ENCODE data around the gene NUP98. TPM values are rescaled to one million over a fixed set of nuclear protein-coding genes. Genes with fewer than 3 reads are reported as not detected.

Gene NUP98
- total and polyA plus RNA-seq, 2 donors (not counting 3 experiments of a cell fraction or from before 2014, with no cell fraction given): 92.7 to 169 TPM

DNA sequence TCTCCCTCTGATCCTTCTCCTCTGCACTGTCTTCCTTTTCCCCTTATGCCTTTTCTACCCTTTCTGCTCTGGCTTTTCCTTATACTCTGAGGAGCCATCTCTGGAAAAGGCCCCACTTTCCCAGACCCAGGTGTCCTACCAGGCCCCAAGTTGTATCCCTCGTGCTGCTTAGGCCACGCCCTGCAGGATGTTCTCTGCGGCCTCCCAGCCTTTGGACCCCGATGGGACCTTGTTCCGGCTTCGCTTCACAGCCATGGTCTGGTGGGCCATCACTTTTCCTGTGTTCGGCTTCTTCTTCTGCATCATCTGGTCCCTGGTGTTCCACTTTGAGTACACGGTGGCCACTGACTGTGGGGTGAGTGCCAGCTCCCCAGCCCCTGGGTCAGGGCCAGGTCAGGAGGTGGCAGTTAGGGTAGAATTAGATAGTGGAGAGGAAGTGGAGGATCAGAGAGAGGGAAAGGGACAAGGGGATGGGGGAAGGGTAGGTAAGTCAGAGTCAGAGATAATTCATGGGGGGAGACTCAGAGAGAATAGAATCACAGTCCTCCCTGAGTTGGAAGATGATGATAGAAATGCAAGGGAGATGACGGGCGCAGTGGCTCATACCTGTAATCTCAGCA, 19.9 kb upstream of the NUP98 start:
- no peaks in the 10 kb centered on the region for H3K79me2 ChIP-seq (ENCODE audit: control insufficient read depth, insufficient read depth, low read length)
- H3K4me3 ChIP-seq (replicated peaks in 1 of 3; ENCODE audit: insufficient read depth in 1 of 3, low read depth in 1 of 3, low read length in 3 of 3): no peak overlapping the region
- no peak overlapping the region for H2AFZ ChIP-seq (ENCODE audit: low read depth, low read length)
- FAIRE-seq: no peak
- no peaks in the 10 kb centered on the region for H3K4me1 ChIP-seq (ENCODE audit: control insufficient read depth, extremely low read depth, insufficient read depth, low read length)
- no peaks in the 10 kb centered on the region for H4K20me1 ChIP-seq (replicated peaks; ENCODE audit: control insufficient read depth, extremely low read depth, insufficient read depth, low read length)
- no peaks in the 10 kb centered on the region for H3K9me3 ChIP-seq (replicated peaks; ENCODE audit: control insufficient read depth, insufficient read depth, low read length)
- dilution Hi-C loops (cut with MboI; ENCODE audit: extremely low pct_ligation_motif_present, low sequenced_read_pairs) (no loop called here), intact Hi-C loops (cut with micrococcal nuclease) (no loop called here)
- no peak overlapping the region for H3K4me2 ChIP-seq (ENCODE audit: insufficient read depth, low read length)
- ChIA-PET POLR2A (no interaction called here), CTCF (interaction anchor here (1.3 to 3.8 kb wide), 2 partner anchors 9 to 24 kb away, joined by 3 to 30 read pairs; partner anchors contain the start of gene PGAP2)
- DNase-seq (ENCODE audit: low read depth, low spot score): no peak
- H3K27me3 ChIP-seq (ENCODE audit: control insufficient read depth in 2 of 2, insufficient read depth in 2 of 2, low read length in 2 of 2): no peaks in the 10 kb centered on the region
- no peak overlapping the region for H3K27ac ChIP-seq (ENCODE audit: insufficient read depth, low read depth, low read length)
- TF ChIP-seq JUN (IDR thresholded peaks at IDR 0.05; ENCODE audit: borderline replicate concordance, insufficient read depth, insufficient read length, low read depth): no peak
- TF ChIP-seq, protein P1, sequence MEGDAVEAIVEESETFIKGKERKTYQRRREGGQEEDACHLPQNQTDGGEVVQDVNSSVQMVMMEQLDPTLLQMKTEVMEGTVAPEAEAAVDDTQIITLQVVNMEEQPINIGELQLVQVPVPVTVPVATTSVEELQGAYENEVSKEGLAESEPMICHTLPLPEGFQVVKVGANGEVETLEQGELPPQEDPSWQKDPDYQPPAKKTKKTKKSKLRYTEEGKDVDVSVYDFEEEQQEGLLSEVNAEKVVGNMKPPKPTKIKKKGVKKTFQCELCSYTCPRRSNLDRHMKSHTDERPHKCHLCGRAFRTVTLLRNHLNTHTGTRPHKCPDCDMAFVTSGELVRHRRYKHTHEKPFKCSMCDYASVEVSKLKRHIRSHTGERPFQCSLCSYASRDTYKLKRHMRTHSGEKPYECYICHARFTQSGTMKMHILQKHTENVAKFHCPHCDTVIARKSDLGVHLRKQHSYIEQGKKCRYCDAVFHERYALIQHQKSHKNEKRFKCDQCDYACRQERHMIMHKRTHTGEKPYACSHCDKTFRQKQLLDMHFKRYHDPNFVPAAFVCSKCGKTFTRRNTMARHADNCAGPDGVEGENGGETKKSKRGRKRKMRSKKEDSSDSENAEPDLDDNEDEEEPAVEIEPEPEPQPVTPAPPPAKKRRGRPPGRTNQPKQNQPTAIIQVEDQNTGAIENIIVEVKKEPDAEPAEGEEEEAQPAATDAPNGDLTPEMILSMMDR (IDR thresholded peaks at IDR 0.05; ENCODE audit: extremely low read depth in 1 of 2, insufficient read depth in 1 of 2, low read depth in 1 of 2, low read length in 2 of 2): no peak
- TF ChIP-seq EZH2 (IDR thresholded peaks at IDR 0.05; ENCODE audit: borderline replicate concordance, low read depth, low read length, severe bottlenecking): no peak
- no peak for TF ChIP-seq FOS (IDR thresholded peaks at IDR 0.05; ENCODE audit: borderline replicate concordance, insufficient read depth, low read length)
- no peak for TF ChIP-seq POLR2AphosphoS5 (IDR thresholded peaks at IDR 0.05; ENCODE audit: insufficient read depth, low read depth, low read length)
- no peak for TF ChIP-seq GATA2 (IDR thresholded peaks at IDR 0.05; ENCODE audit: insufficient read depth, insufficient read length, low read depth, low read length)
- TF ChIP-seq MYC (IDR thresholded peaks at IDR 0.05; ENCODE audit: low read depth, low read length): no peak
- BruUV-seq (replicated peaks): no TSS peak
- H3K36me3 ChIP-seq (ENCODE audit: control insufficient read depth in 2 of 2, extremely low read depth in 1 of 2, insufficient read depth in 2 of 2, low read length in 2 of 2): peaks cover 0 to 2% of the 10 kb centered on the region in 2 experiments
- no peak overlapping the region for H3K9ac ChIP-seq (replicated peaks; ENCODE audit: extremely low read depth, insufficient read depth, low read length)
- H3K9me1 ChIP-seq (replicated peaks; ENCODE audit: control insufficient read depth, extremely low read depth, insufficient read depth, low read length): no peaks in the 10 kb centered on the region

Data from endothelial cell of umbilical vein (primary cell).